Measurements from ENCODE around the gene MAP2K3. TPM values are rescaled to one million over a fixed set of nuclear protein-coding genes. Genes with fewer than 3 reads are reported as not detected.

The MAP2K3 gene
- total and polyA plus RNA-seq, 2 donors (not counting 1 experiment from before 2014, with no cell fraction given): 23.8 to 80.9 TPM

GRCh38 chr17:21359483-21359840, 75.0 kb downstream of the MAP2K3 start:
- Histone ChIP-seq H3K4me3 (replicated peaks in 1 of 4; ENCODE audit: control extremely low read depth in 1 of 4, insufficient read depth in 1 of 4, low read depth in 3 of 4, low read length in 4 of 4) (no peak overlapping the region), H3K4me2 (ENCODE audit: extremely low read depth, insufficient read depth, low read length) (no peak overlapping the region), H3K36me3 (ENCODE audit: control insufficient read depth, insufficient read depth, low read length) (no peaks in the 10 kb centered on the region), H3K79me2 (ENCODE audit: control insufficient read depth, insufficient read depth, low read length) (no peaks in the 10 kb centered on the region), H4K20me1 (ENCODE audit: control insufficient read depth, extremely low read depth, insufficient read depth, low read length) (no peaks in the 10 kb centered on the region), H3K9ac (ENCODE audit: insufficient read depth, low read length) (no peak overlapping the region), H3K9me3 (ENCODE audit: control insufficient read depth, insufficient read depth, low read depth, low read length) (no peaks in the 10 kb centered on the region), H2AFZ (ENCODE audit: low read length) (no peak overlapping the region), H3K4me1 (ENCODE audit: control insufficient read depth, extremely low read depth, insufficient read depth, low read length) (no peaks in the 10 kb centered on the region), H3K27ac (ENCODE audit: insufficient read depth, low read length) (no peak overlapping the region), H3K27me3 (ENCODE audit: control insufficient read depth, insufficient read depth, low read length) (no peaks in the 10 kb centered on the region)
- TF ChIP-seq EZH2 (IDR thresholded peaks at IDR 0.05; ENCODE audit: low read length, missing control alignments): no peak
- no peak for TF ChIP-seq CTCF (conservative IDR thresholded peaks at IDR 0.05 in 1 of 2, IDR thresholded peaks at IDR 0.05 in 1 of 2; ENCODE audit: low read depth in 1 of 2, low read length in 2 of 2)
- DNase-seq (ENCODE audit: low read depth in 2 of 2): no peak

GRCh38 chr17:21360048-21360447, 75.5 kb downstream of the MAP2K3 start:
- Histone ChIP-seq H3K4me1 (ENCODE audit: control insufficient read depth, extremely low read depth, insufficient read depth, low read length) (no peaks in the 10 kb centered on the region), H3K4me3 (replicated peaks in 1 of 4; ENCODE audit: control extremely low read depth in 1 of 4, insufficient read depth in 1 of 4, low read depth in 3 of 4, low read length in 4 of 4) (no peak overlapping the region), H2AFZ (ENCODE audit: low read length) (no peak overlapping the region), H3K27ac (ENCODE audit: insufficient read depth, low read length) (no peak overlapping the region), H3K27me3 (ENCODE audit: control insufficient read depth, insufficient read depth, low read length) (no peaks in the 10 kb centered on the region), H3K79me2 (ENCODE audit: control insufficient read depth, insufficient read depth, low read length) (no peaks in the 10 kb centered on the region), H4K20me1 (ENCODE audit: control insufficient read depth, extremely low read depth, insufficient read depth, low read length) (no peaks in the 10 kb centered on the region), H3K36me3 (ENCODE audit: control insufficient read depth, insufficient read depth, low read length) (no peaks in the 10 kb centered on the region), H3K9me3 (ENCODE audit: control insufficient read depth, insufficient read depth, low read depth, low read length) (no peaks in the 10 kb centered on the region), H3K9ac (ENCODE audit: insufficient read depth, low read length) (no peak overlapping the region), H3K4me2 (ENCODE audit: extremely low read depth, insufficient read depth, low read length) (no peak overlapping the region)
- TF ChIP-seq CTCF (conservative IDR thresholded peaks at IDR 0.05 in 1 of 2, IDR thresholded peaks at IDR 0.05 in 1 of 2; ENCODE audit: low read depth in 1 of 2, low read length in 2 of 2) (no peak), EZH2 (IDR thresholded peaks at IDR 0.05; ENCODE audit: low read length, missing control alignments) (no peak)
- no peak for DNase-seq (ENCODE audit: low read depth in 2 of 2)

GRCh38 chr17:21361020-21361809, 76.7 kb downstream of the MAP2K3 start:
- Histone ChIP-seq H3K4me2 (ENCODE audit: extremely low read depth, insufficient read depth, low read length) (no peak overlapping the region), H3K36me3 (ENCODE audit: control insufficient read depth, insufficient read depth, low read length) (no peaks in the 10 kb centered on the region), H3K9me3 (ENCODE audit: control insufficient read depth, insufficient read depth, low read depth, low read length) (no peaks in the 10 kb centered on the region), H3K4me3 (replicated peaks in 1 of 4; ENCODE audit: control extremely low read depth in 1 of 4, insufficient read depth in 1 of 4, low read depth in 3 of 4, low read length in 4 of 4) (no peak overlapping the region), H3K9ac (ENCODE audit: insufficient read depth, low read length) (no peak overlapping the region), H3K27ac (ENCODE audit: insufficient read depth, low read length) (no peak overlapping the region), H2AFZ (ENCODE audit: low read length) (no peak overlapping the region), H3K79me2 (ENCODE audit: control insufficient read depth, insufficient read depth, low read length) (no peaks in the 10 kb centered on the region), H4K20me1 (ENCODE audit: control insufficient read depth, extremely low read depth, insufficient read depth, low read length) (no peaks in the 10 kb centered on the region), H3K4me1 (ENCODE audit: control insufficient read depth, extremely low read depth, insufficient read depth, low read length) (no peaks in the 10 kb centered on the region), H3K27me3 (ENCODE audit: control insufficient read depth, insufficient read depth, low read length) (no peaks in the 10 kb centered on the region)
- DNase-seq (ENCODE audit: low read depth in 2 of 2): no peak
- TF ChIP-seq EZH2 (IDR thresholded peaks at IDR 0.05; ENCODE audit: low read length, missing control alignments) (no peak), CTCF (conservative IDR thresholded peaks at IDR 0.05 in 1 of 2, IDR thresholded peaks at IDR 0.05 in 1 of 2; ENCODE audit: low read depth in 1 of 2, low read length in 2 of 2) (no peak)
